BLaER1 (cell line): ENCODE data around the gene SLC35E1.
A peak's percentile ranks its signal among the peaks of the same experiment; 100 is the strongest.

Experiments
- H3K27ac ChIP-seq: shearing (Covaris generic); formaldehyde crosslinking; 2 replicates; pipeline ENCODE4 v1.8.1; 2022
- H3K27me3 ChIP-seq: shearing (Covaris generic); formaldehyde crosslinking; 2 replicates; pipeline ENCODE4 v1.8.1; 2022
- H3K36me3 ChIP-seq: shearing (Covaris generic); formaldehyde crosslinking; 2 replicates; pipeline ENCODE4 v1.8.1; 2022
- H3K4me1 ChIP-seq: shearing (Covaris generic); formaldehyde crosslinking; 2 replicates; pipeline ENCODE4 v1.8.1; 2022
- H3K4me2 ChIP-seq: shearing (Covaris generic); formaldehyde crosslinking; 2 replicates; pipeline ENCODE4 v1.8.1; 2022
- H3K4me3 ChIP-seq: shearing (Covaris generic); formaldehyde crosslinking; 2 replicates; pipeline ENCODE4 v1.8.1; 2022
- H3K9ac ChIP-seq: shearing (Covaris generic); formaldehyde crosslinking; 2 replicates; pipeline ENCODE4 v1.8.1; 2022
- H3K9me3 ChIP-seq: shearing (Covaris generic); formaldehyde crosslinking; 2 replicates; pipeline ENCODE4 v1.8.1; 2022
- H4K20me1 ChIP-seq: shearing (Covaris generic); formaldehyde crosslinking; 2 replicates; pipeline ENCODE4 v1.8.1; 2022
- Cebpa-rat ChIP-seq: shearing (Covaris generic); IDR thresholded peaks from 2 replicates; pipeline ENCODE4 v1.8.1; 2022

SLC35E1 gene

DNA sequence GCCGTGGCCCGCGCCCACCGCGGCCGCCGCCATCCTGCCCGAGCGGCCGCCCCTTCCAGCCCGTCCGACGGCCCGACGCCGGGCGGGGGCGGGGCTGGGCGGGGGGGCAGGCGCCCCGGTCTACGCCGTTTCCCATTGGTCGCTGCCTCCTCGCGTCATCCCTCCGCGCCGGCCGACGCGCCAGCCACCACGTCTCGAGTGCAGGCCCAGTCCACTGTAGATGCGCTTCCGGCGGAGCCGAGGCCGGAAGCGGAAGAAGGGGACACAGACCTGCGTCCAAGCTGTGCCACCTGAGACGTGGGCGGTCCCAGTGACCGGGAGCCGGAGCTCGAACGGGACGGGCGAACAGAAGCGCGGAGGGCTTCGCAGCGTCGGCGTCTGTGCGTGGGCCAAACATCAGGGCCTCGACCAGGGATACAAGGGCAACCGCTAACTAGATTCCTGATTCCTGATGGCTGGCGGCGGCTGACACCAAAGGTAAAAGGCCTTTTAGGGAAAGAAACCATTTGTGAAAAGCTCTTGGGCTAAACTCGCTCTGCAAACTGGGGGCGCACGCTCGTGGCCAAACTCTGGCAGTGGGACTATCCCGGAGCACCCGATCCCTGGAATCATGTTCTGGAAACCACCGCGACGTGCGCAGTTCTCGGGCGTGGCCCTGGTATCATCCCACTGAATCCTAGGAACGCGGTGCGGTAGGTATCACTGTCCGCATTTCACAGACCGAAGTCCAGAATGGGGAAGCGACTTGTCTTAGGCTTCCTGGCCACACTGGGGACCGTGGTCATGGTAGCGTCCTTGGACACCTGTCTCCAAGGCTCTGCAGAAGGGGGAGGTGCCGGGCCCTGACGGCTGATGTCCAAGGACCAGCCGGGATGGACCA is at the start of gene SLC35E1:
TSS of gene SLC35E1 (minus strand) at position 84 of the 880 bp plus-strand sequence. CDS start at position 33, 51 bp downstream.
- Histone ChIP-seq H3K9ac (peak within 1 kb of the TSS; percentile 81), H3K27me3 (no peaks in the 10 kb centered on the region), H3K36me3 (peaks cover 72% of the 10 kb centered on the region), H3K4me1 (peaks cover 42% of the 10 kb centered on the region), H3K4me3 (peak within 1 kb of the TSS; percentile 98), H3K9me3 (no peaks in the 10 kb centered on the region), H3K27ac (peak within 1 kb of the TSS; percentile 85), H3K4me2 (peak within 1 kb of the TSS; percentile 99), H4K20me1 (peaks cover 58% of the 10 kb centered on the region)
- no peak for TF ChIP-seq Cebpa-rat

DNA sequence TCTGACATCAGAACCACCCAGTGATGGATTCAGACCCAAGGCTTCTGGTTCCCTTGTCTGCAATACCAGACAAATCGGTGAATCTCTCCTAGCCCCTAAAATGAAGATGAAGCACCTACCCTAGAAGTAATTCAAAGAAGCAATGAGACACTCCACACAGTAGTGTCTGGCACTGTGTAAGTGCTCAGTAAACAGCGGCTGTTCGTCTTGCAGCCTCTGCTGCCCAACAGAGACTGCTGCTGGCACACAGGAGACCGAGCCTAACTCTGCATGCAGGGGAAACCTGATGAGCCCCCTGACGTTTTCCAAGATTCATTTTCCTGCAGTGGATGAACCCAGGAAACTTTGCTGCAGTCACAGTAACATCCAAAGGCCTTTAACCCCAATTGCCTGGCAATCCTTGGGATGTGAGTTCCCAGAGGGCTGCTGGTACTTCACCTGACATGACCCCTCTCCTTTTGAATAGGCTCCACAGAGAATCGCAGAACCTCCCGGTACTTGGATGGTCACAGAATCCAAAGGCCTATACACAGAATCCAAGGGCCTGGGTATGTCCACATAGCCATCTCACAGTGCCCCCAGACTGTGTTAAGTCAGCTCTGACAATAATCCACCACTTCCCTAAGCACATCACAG is 49.1 kb upstream of the SLC35E1 start:
- TF ChIP-seq Cebpa-rat: no peak
- Histone ChIP-seq H4K20me1 (peaks cover 100% of the 10 kb centered on the region), H3K27ac (no peak overlapping the region), H3K36me3 (peaks cover 49% of the 10 kb centered on the region), H3K4me2 (no peak overlapping the region), H3K9me3 (no peaks in the 10 kb centered on the region), H3K4me1 (peaks cover 52% of the 10 kb centered on the region), H3K4me3 (no peak overlapping the region), H3K9ac (peak overlapping the region; percentile 5; the same call in 1 of the 2 replicates), H3K27me3 (no peaks in the 10 kb centered on the region)

DNA sequence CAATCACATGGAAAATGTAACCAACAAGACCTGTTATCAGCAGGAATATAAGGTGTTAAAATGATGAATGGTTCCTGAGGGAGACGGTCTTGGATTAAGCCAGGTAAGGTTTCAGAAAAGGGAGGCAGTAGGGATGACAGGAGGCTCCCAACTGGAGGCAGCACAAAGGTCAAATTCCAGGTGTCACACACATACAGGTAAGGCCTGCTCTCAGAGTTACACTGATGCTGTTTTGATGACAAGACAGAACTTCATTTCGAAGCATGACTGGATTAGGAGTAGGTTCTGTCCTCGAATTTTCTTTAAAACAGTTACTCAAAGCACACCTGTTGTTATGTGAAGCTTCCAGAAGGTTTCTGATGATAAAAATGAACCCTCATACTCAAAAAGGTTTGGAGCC is 48.4 kb upstream of the SLC35E1 start:
- Histone ChIP-seq H3K27ac (no peak overlapping the region), H4K20me1 (peaks cover 100% of the 10 kb centered on the region), H3K4me3 (no peak overlapping the region), H3K27me3 (no peaks in the 10 kb centered on the region), H3K9ac (no peak overlapping the region), H3K9me3 (no peaks in the 10 kb centered on the region), H3K36me3 (peaks cover 45% of the 10 kb centered on the region), H3K4me2 (no peak overlapping the region), H3K4me1 (peaks cover 52% of the 10 kb centered on the region)
- TF ChIP-seq Cebpa-rat: no peak

DNA sequence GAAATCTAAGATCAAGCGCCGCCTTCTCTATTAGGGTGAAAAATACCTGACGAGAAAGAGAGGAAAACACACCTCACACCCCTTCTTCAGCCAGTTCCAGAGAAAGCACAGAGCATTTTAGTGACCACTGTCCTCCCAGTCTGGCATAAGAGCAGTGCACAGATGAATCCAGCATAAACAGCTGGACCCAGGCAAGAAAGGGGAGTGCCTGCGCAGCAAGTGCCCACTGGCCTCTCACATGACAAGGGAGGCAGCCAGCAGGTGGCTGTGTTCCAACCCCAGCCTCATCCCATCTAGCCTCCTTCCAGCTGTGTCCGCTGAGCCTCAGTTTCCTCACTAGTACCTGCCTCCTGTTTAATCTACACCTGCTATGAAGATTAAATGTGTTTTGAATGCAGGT is 47.8 kb upstream of the SLC35E1 start:
- Histone ChIP-seq H3K27me3 (no peaks in the 10 kb centered on the region), H3K9me3 (no peaks in the 10 kb centered on the region), H3K4me2 (peak overlapping the region; percentile 59), H4K20me1 (peaks cover 100% of the 10 kb centered on the region), H3K27ac (no peak overlapping the region), H3K4me3 (no peak overlapping the region), H3K36me3 (peaks cover 39% of the 10 kb centered on the region), H3K4me1 (peaks cover 56% of the 10 kb centered on the region), H3K9ac (no peak overlapping the region)
- TF ChIP-seq Cebpa-rat: no peak

DNA sequence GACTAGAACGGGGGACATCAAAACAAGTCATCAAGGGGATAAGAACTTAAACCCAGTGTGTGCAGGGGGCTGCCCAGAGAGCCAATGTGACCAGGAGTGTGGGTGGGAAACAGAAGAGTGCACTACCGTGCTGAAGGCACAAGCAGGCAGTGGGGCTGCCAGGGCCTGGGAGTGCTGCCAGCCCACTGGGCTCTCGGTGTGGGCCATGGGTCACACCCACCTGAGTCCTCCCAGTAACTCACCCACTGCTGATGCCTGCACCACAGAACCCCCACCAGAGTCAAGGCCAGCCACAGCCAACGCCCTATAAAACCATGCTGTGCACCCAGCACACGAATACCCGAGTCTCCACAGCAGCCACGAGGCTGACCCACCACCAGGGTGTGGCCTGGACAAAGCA is 47.2 kb upstream of the SLC35E1 start:
- Histone ChIP-seq H3K4me1 (peaks cover 61% of the 10 kb centered on the region), H3K27me3 (no peaks in the 10 kb centered on the region), H3K36me3 (peaks cover 34% of the 10 kb centered on the region), H3K9ac (peak overlapping the region; percentile 43; the same call in 1 of the 2 replicates), H3K4me2 (peak overlapping the region; percentile 59), H4K20me1 (peaks cover 100% of the 10 kb centered on the region), H3K4me3 (no peak overlapping the region), H3K27ac (no peak overlapping the region), H3K9me3 (no peaks in the 10 kb centered on the region)
- no peak for TF ChIP-seq Cebpa-rat

DNA sequence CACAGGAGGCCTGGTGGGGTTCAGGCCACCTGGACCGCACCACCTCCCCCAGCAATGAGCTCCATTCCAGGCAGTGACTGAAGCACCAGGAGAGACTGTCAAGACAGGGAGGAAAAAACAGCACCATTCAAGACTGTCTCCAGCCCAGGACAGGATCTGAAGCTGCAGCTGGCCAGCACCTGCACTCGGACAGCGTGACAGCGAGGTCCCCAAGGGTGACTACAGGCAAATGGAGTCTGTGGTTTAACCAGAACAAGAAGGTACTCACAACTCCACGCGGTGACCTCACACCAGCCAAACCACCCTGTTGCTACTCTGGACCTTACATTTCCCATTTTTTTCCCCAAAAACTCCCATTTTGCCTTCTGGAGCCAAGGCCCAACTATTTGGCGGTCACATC is 46.0 kb upstream of the SLC35E1 start:
- TF ChIP-seq Cebpa-rat: no peak
- Histone ChIP-seq H3K27ac (peak overlapping the region; percentile 24; the same call in 1 of the 2 replicates), H4K20me1 (peaks cover 100% of the 10 kb centered on the region), H3K27me3 (no peaks in the 10 kb centered on the region), H3K4me3 (no peak overlapping the region), H3K9me3 (no peaks in the 10 kb centered on the region), H3K4me1 (peaks cover 72% of the 10 kb centered on the region), H3K4me2 (peak overlapping the region; percentile 59), H3K36me3 (peaks cover 22% of the 10 kb centered on the region), H3K9ac (no peak overlapping the region; the same call in 1 of the 2 replicates)

DNA sequence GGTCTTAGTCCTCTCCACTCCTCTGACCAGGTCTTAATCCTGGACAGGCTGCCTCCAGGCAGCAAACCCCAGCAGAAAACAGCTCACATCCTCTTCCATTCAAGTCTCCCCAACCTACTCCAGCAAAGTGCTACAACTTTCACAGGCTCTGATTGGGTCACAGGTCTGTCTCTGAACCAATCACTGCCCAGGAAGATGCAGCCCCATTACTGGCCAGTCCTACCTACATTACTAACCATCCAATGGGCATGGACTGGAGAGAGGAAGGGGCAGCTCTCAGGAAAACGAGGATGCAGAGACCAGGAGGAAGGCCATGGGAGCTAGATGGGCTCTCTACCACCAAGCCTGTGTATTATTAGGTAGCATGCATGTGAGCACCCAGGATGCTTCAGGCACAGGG is 43.6 kb upstream of the SLC35E1 start:
- peaks cover 100% of the 10 kb centered on the region for H4K20me1 ChIP-seq
- peaks cover 87% of the 10 kb centered on the region for H3K4me1 ChIP-seq
- no peak overlapping the region for H3K27ac ChIP-seq
- peaks cover 7% of the 10 kb centered on the region; the same call in 1 of the 2 replicates for H3K36me3 ChIP-seq
- H3K4me3 ChIP-seq: no peak overlapping the region
- no peak for TF ChIP-seq Cebpa-rat
- H3K27me3 ChIP-seq: no peaks in the 10 kb centered on the region
- peak overlapping the region; percentile 48 for H3K4me2 ChIP-seq
- no peak overlapping the region for H3K9ac ChIP-seq
- H3K9me3 ChIP-seq: no peaks in the 10 kb centered on the region

DNA sequence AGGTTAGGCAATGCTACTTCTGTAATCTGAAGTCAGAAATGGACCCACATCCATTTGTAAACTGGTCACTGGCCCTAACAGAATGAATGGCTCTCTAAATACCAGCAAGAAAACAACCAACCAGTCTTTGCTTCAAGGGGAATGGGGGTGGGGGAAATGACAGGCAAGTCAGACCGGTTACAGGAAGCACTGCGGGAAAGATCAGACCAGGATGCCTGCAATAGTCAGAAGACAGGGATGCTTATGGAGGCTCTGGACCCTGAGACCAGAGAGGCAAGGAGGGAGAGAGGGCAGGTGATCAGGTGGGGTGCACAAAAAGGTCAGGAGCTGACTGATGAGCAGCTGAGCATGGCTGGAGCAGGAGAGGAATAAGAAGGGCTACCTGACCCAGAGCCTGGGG is 42.7 kb upstream of the SLC35E1 start:
- Histone ChIP-seq H4K20me1 (peaks cover 100% of the 10 kb centered on the region), H3K9ac (no peak overlapping the region), H3K4me1 (peaks cover 86% of the 10 kb centered on the region), H3K27me3 (no peaks in the 10 kb centered on the region), H3K9me3 (no peaks in the 10 kb centered on the region), H3K4me2 (peak overlapping the region; percentile 48), H3K27ac (no peak overlapping the region), H3K4me3 (no peak overlapping the region), H3K36me3 (no peaks in the 10 kb centered on the region)
- TF ChIP-seq Cebpa-rat: no peak

DNA sequence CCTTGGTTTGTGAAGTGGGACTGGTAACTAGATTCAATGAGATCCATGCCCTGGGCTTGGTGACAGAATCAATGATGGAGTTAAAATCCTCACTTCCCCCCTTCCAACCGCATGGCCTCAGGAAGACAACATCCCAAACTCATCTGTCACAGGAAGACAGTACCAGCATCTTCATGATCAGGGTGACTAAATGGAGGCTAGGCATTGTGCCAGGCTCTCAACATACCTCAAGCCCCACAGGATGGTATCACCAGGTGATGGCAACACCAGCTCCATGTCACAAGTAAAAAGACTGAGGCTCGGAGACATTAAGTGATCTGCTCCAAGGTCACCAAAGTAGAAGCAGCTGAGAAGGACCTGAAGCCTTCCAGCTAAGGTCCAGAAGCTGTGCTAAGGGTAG is 41.6 kb upstream of the SLC35E1 start:
- H3K27me3 ChIP-seq: no peaks in the 10 kb centered on the region
- peaks cover 75% of the 10 kb centered on the region for H3K4me1 ChIP-seq
- H3K4me3 ChIP-seq: no peak overlapping the region
- H3K9me3 ChIP-seq: no peaks in the 10 kb centered on the region
- no peak for TF ChIP-seq Cebpa-rat
- H3K4me2 ChIP-seq: peak overlapping the region; percentile 58; the same call in 1 of the 2 replicates
- 0 out of 2 replicates have a peak overlapping the region, but pooled peaks have one; percentile 32 for H3K9ac ChIP-seq
- H4K20me1 ChIP-seq: peaks cover 100% of the 10 kb centered on the region
- no peak overlapping the region for H3K27ac ChIP-seq
- H3K36me3 ChIP-seq: no peaks in the 10 kb centered on the region

DNA sequence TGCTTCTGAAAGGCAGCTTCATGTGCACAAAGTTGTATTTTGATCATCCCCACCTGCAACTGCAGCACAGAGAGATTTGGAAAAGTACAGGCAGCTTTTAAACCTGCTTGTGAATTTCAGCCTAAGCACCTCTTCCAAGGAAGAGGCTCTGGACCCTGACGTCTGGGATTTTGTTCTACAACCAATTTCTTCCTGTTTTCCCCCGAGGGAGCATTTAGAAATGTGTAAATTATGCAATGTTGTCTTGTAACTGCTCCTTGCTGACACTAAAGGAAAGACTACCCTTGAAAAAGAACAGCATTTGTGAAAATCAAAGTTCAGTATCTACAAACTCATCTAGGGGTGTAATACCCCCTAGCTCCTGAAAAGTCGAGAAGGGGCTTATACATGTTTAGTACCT is 40.4 kb upstream of the SLC35E1 start:
- Histone ChIP-seq H3K36me3 (peaks cover 6% of the 10 kb centered on the region; the same call in 1 of the 2 replicates), H3K4me2 (peak overlapping the region; percentile 58), H3K4me1 (peaks cover 70% of the 10 kb centered on the region), H3K9ac (0 out of 2 replicates have a peak overlapping the region, but pooled peaks have one; percentile 32), H3K4me3 (no peak overlapping the region), H3K27me3 (no peaks in the 10 kb centered on the region), H4K20me1 (peaks cover 100% of the 10 kb centered on the region), H3K27ac (no peak overlapping the region), H3K9me3 (no peaks in the 10 kb centered on the region)
- no peak for TF ChIP-seq Cebpa-rat
